ENCODE results near the gene GK.

Gene GK

DNA sequence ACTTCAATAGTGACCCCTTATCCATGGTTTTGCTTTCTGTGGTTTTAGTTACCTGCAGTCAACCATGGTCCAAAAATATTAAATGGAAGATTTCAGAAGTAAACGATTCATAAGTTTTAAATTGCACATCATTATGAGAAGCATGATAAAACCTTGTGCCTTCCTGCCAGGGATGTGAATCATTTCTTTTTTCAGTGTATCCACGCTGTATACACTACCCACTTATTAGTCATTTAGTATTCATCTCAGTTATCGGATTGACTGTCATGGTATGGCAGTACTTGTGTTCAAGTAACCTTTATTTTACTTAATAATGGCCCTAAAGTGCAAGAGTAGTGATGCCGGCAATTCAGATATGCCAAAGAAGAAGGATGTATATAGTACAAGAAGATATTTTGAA, 38.0 kb upstream of the GK start:
- DNase-seq (ENCODE audit: low spot score) (no peak), ATAC-seq (ENCODE audit: low read depth) (peak; percentile 62; the same call in 2 of the 3 replicates)
- Histone ChIP-seq H3K36me3 (ENCODE audit: low read depth) (no peaks in the 10 kb centered on the region), H3K4me3 (ENCODE audit: severe bottlenecking) (no peak overlapping the region), H3K27ac (ENCODE audit: poor library complexity, severe bottlenecking) (no peak overlapping the region), H3K9me3 (ENCODE audit: severe bottlenecking) (no peaks in the 10 kb centered on the region), H3K4me1 (ENCODE audit: insufficient read depth, poor library complexity, severe bottlenecking) (no peaks in the 10 kb centered on the region), H3K27me3 (ENCODE audit: insufficient read depth, poor library complexity, severe bottlenecking) (no peaks in the 10 kb centered on the region)
- TF ChIP-seq CTCF (IDR thresholded peaks at IDR 0.05; ENCODE audit: poor library complexity, severe bottlenecking), result no peak

DNA sequence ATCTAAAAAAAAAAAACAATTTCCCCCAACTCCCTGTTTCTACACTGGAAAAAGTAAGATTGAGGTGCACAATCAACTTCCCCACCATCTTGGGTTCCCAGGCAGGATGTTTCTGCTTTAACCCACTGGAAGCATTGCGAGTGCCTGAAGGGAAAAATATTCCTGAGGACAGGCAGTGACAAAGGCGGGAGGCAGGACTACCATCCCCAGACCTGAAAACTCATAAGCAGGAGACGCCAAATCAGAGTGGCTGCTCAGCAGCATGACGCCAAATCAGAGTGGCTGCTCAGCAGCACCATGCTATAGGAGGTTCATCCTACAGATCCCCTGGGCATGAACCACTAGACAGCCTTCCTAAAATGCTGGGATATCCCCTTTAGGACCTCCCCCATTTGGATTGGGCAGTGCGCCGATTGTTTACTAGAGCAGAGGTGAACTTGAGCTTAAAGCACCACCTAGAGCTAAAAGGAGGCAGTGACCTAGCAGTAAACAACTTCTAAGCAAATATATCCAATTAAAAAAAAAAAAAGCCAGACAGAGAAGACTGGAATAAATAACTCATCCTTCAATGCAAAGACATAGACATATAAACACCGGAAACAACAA, 35.0 kb upstream of the GK start:
- no peak overlapping the region for H3K27ac ChIP-seq (ENCODE audit: poor library complexity, severe bottlenecking)
- no peak overlapping the region for H3K4me3 ChIP-seq (ENCODE audit: severe bottlenecking)
- no peak for ATAC-seq (ENCODE audit: low read depth)
- DNase-seq (ENCODE audit: low spot score), result no peak
- no peaks in the 10 kb centered on the region for H3K9me3 ChIP-seq (ENCODE audit: severe bottlenecking)
- no peaks in the 10 kb centered on the region for H3K4me1 ChIP-seq (ENCODE audit: insufficient read depth, poor library complexity, severe bottlenecking)
- H3K36me3 ChIP-seq (ENCODE audit: low read depth), result no peaks in the 10 kb centered on the region
- TF ChIP-seq CTCF (IDR thresholded peaks at IDR 0.05; ENCODE audit: poor library complexity, severe bottlenecking), result no peak
- no peaks in the 10 kb centered on the region for H3K27me3 ChIP-seq (ENCODE audit: insufficient read depth, poor library complexity, severe bottlenecking)

DNA sequence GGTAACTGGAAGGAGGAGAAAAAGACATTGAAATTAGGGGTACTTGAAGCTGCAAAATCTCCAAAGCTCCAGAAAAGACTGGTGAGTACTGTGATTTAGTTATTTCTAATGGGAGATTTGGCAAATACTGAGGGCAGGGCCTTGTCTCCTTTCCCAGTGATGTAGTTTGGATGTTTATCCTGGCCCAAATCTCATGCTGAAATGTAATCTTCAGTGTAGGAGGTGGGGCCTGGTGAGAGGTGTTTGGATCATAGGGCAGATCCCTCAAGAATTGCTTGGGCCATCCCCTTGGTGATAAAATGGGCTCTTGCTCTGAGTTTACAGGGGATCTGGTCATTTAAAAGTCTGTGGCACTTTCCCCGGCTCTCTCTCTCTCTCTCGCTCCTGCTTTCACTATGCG, 33.1 kb upstream of the GK start:
- Histone ChIP-seq H3K27me3 (ENCODE audit: insufficient read depth, poor library complexity, severe bottlenecking) (no peaks in the 10 kb centered on the region), H3K4me1 (ENCODE audit: insufficient read depth, poor library complexity, severe bottlenecking) (no peaks in the 10 kb centered on the region), H3K27ac (ENCODE audit: poor library complexity, severe bottlenecking) (no peak overlapping the region), H3K4me3 (ENCODE audit: severe bottlenecking) (no peak overlapping the region), H3K36me3 (ENCODE audit: low read depth) (no peaks in the 10 kb centered on the region), H3K9me3 (ENCODE audit: severe bottlenecking) (no peaks in the 10 kb centered on the region)
- ATAC-seq (ENCODE audit: low read depth) (no peak), DNase-seq (ENCODE audit: low spot score) (no peak)
- no peak for TF ChIP-seq CTCF (IDR thresholded peaks at IDR 0.05; ENCODE audit: poor library complexity, severe bottlenecking)

DNA sequence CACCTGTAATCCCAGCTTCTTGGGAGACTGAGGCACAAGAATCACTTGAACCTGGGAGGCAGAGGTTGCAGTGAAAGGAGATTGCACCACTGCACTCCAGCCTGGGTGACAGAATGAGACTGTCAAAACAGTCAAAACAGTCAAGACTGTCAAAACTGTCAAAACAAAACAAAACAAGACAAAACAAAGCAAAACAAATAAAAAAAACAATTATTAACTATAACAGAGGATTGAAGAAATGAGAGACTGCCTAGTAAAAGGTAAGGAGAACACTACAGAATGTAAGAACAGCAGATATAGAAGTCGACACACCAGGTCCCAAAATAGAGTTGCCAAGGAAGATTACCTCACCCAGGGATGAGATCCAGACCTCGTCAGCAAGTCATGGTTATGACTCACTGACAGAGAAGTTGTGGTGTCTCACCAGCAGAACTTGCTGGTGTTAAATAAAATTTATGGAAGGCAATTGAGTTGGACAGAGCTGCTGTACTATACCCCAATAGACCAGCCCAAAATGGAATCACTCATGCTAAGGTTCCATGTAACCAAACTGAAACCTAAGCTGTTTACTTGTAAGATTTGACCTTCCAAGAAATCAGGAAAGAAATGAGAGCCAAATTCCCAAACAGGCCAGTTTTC, 32.1 kb upstream of the GK start:
- Histone ChIP-seq H3K4me1 (ENCODE audit: insufficient read depth, poor library complexity, severe bottlenecking) (no peaks in the 10 kb centered on the region), H3K36me3 (ENCODE audit: low read depth) (no peaks in the 10 kb centered on the region), H3K27me3 (ENCODE audit: insufficient read depth, poor library complexity, severe bottlenecking) (no peaks in the 10 kb centered on the region), H3K9me3 (ENCODE audit: severe bottlenecking) (no peaks in the 10 kb centered on the region), H3K4me3 (ENCODE audit: severe bottlenecking) (no peak overlapping the region), H3K27ac (ENCODE audit: poor library complexity, severe bottlenecking) (no peak overlapping the region)
- ATAC-seq (ENCODE audit: low read depth), result peak; percentile 85
- no peak for DNase-seq (ENCODE audit: low spot score)
- TF ChIP-seq CTCF (IDR thresholded peaks at IDR 0.05; ENCODE audit: poor library complexity, severe bottlenecking), result no peak

DNA sequence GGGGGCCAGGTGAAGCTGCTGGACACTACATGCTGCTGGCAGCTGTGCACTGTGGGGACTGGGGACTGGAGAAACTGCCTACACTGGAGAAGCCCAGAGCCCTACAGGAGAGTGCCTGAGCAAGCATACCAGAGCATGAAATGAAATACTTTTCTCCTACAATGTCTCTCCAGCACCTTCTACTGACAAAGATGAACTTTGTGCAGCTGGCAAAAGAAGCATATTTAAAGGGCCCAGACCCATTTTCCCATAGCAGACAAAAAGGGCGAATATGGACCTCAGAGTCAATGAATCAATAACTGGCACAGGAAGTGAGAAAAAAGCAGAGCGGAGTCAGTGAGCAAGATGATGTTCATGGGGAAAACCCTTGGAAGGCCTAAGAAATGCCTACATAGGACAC, 30.9 kb upstream of the GK start:
- H3K27ac ChIP-seq (ENCODE audit: poor library complexity, severe bottlenecking), result no peak overlapping the region
- ATAC-seq (ENCODE audit: low read depth), result no peak

More for the DNA sequence above, 30.9 kb upstream of the GK start:
- no peak overlapping the region for H3K4me3 ChIP-seq (ENCODE audit: severe bottlenecking)
- no peaks in the 10 kb centered on the region for H3K36me3 ChIP-seq (ENCODE audit: low read depth)
- no peak for DNase-seq (ENCODE audit: low spot score)
- H3K27me3 ChIP-seq (ENCODE audit: insufficient read depth, poor library complexity, severe bottlenecking), result no peaks in the 10 kb centered on the region
- H3K9me3 ChIP-seq (ENCODE audit: severe bottlenecking), result no peaks in the 10 kb centered on the region
- H3K4me1 ChIP-seq (ENCODE audit: insufficient read depth, poor library complexity, severe bottlenecking), result no peaks in the 10 kb centered on the region
- TF ChIP-seq CTCF (IDR thresholded peaks at IDR 0.05; ENCODE audit: poor library complexity, severe bottlenecking), result no peak
